Ascending aorta (tissue), 2 donors: ENCODE results near the gene LIPA. TPM values are rescaled to one million over a fixed set of nuclear protein-coding genes. Genes with fewer than 3 reads are reported as not detected.
"Not testable (repeated sequence)": the region's sequence is repeated elsewhere in the genome, so short reads cannot be mapped to it uniquely, and the experiment has no call there.

Experiments
- DNase-seq, 2 donors: peaks; one replicate each; pipeline ENCODE4 v3.0.0-alpha.2; 2019; ENCODE audit warnings: low spot score in 2 of 2
- H3K27ac ChIP-seq, 2 donors: fragments of 200-600 bp; sonication (generic); one replicate each; pipeline ENCODE4 v1.5.1; 2016 to 2017; ENCODE audit warnings: mild to moderate bottlenecking in 1 of 2
- H3K27me3 ChIP-seq: fragments of 200-600 bp; sonication (generic); one replicate; pipeline ENCODE4 v1.5.1; 2017
- H3K36me3 ChIP-seq, 2 donors: fragments of 200-600 bp; sonication (generic); one replicate each; pipeline ENCODE4 v1.5.1; 2016
- H3K4me1 ChIP-seq, 2 donors: fragments of 200-600 bp; sonication (generic); one replicate each; pipeline ENCODE4 v1.5.1; 2016 to 2017; ENCODE audit warnings: mild to moderate bottlenecking in 1 of 2
- H3K4me3 ChIP-seq, 2 donors: fragments of 200-600 bp; sonication (generic); one replicate each; pipeline ENCODE4 v1.5.1; 2016 to 2017; ENCODE audit warnings: mild to moderate bottlenecking in 1 of 2
- H3K9me3 ChIP-seq, 2 donors: fragments of 200-600 bp; sonication (generic); one replicate each; pipeline ENCODE4 v1.5.1; 2016
- CTCF ChIP-seq, 3 experiments: fragments of 200-600 bp in 2 of 3; fragments of 450-650 bp in 1 of 3; sonication (generic) in 2 of 3; IDR thresholded peaks; one replicate each; pipeline ENCODE4 v1.5.1; 2016 to 2019; ENCODE audit warnings: antibody characterized with exemption in 3 of 3, mild to moderate bottlenecking in 1 of 3, moderate library complexity in 1 of 3
- intact Hi-C: fragments of 100-400 bp; cut with DNase I; formaldehyde crosslinking; loops from one replicate; pipeline ENCODE4 v1.15.1; 2023
- total RNA-seq: library from RNA; depleted of rRNA; stranded (reverse); fragments of >200 nt; gene quantifications from one replicate; pipeline ENCODE4 v1.1.0, GENCODE V29; 2016

The LIPA gene
- total RNA-seq, 1 donor from 2014 or later, result 57.9 TPM

GRCh38 chr10:89258881-89259280, 7.3 kb upstream of the LIPA start:
- Histone ChIP-seq H3K4me1 (peaks cover 0 to 14% of the 10 kb centered on the region in 2 donors), H3K27ac (no peak overlapping the region), H3K9me3 (no peaks in the 10 kb centered on the region), H3K27me3 (no peaks in the 10 kb centered on the region), H3K4me3 (no peak overlapping the region), H3K36me3 (no peaks in the 10 kb centered on the region)
- intact Hi-C loops, result loop anchor here (10.0 kb wide), 1 partner anchor 386 kb away; the partner anchor contains the start of gene PANK1
- TF ChIP-seq CTCF (IDR thresholded peaks at IDR 0.05), result no peak
- no peak for DNase-seq

- Histone ChIP-seq H3K9me3 (no peaks in the 10 kb centered on the region), H3K4me3 (no peak overlapping the region), H3K27me3 (no peaks in the 10 kb centered on the region), H3K36me3 (no peaks in the 10 kb centered on the region), H3K4me1 (peaks cover 0 to 14% of the 10 kb centered on the region in 2 donors), H3K27ac (no peak overlapping the region)
- no peak for DNase-seq
- intact Hi-C loops, result loop anchor here (10.0 kb wide), 1 partner anchor 387 kb away; the partner anchor contains the start of gene PANK1
- TF ChIP-seq CTCF (IDR thresholded peaks at IDR 0.05), result no peak
Observed at GRCh38 chr10:89257581-89257980, 6.0 kb upstream of the LIPA start.

- peaks cover 0 to 9% of the 10 kb centered on the region in 2 donors for H3K4me1 ChIP-seq
- no peaks in the 10 kb centered on the region for H3K9me3 ChIP-seq
- H3K36me3 ChIP-seq, result no peaks in the 10 kb centered on the region
- H3K27me3 ChIP-seq, result no peaks in the 10 kb centered on the region
- TF ChIP-seq CTCF (IDR thresholded peaks at IDR 0.05), result no peak
- H3K27ac ChIP-seq, result no peak overlapping the region
- DNase-seq, result no peak
- no peak overlapping the region for H3K4me3 ChIP-seq
- intact Hi-C loops, result loop anchor here (10.0 kb wide), 1 partner anchor 388 kb away; the partner anchor contains the start of gene PANK1
Observed at GRCh38 chr10:89256962-89257361, 5.4 kb upstream of the LIPA start.

DNA sequence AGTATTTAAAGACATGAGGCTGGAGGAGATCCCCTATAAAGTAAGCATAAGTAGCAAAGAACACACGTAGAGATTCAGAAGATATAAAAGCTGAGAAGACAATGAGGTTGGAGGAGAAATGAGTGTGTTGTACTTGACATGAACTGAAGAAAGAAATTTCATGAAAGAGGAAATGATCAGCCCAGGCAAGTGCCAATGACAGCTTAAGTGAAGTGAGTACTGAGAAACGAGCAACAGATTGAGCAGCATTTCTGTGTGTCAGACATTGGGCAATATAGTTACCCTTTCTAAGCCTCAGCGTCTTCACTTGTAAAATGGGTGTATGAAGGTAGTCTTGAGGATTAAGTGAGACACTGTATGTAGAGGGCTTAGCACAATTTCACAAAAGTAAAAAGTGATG, 4.8 kb upstream of the LIPA start:
- TF ChIP-seq CTCF (IDR thresholded peaks at IDR 0.05), result no peak
- intact Hi-C loops, result loop anchor here (10.0 kb wide), 1 partner anchor 388 kb away; the partner anchor contains the start of gene PANK1
- Histone ChIP-seq H3K4me1 (peaks cover 0 to 9% of the 10 kb centered on the region in 2 donors), H3K4me3 (no peak overlapping the region), H3K27ac (no peak overlapping the region), H3K27me3 (no peaks in the 10 kb centered on the region), H3K36me3 (no peaks in the 10 kb centered on the region), H3K9me3 (no peaks in the 10 kb centered on the region)
- no peak for DNase-seq

DNA sequence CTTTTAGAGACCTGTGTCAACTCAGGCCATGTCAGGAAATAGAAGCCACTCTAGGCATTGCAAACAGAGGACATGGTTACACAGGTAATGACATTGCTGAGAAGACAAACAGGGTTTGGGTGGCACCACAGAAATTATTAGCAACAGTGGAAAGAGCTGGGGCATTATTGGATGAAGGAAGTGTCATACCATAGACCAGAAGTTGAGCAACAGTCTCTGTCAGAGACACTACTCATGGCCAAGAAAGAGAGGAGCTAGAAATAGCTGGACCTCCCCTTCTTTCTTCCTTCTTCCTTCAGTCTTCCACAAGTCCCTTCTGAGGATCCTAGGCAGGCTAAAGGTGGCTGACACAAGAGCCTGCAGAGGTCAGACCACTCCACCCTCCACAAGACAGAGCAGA, 4.2 kb upstream of the LIPA start:
- no peaks in the 10 kb centered on the region for H3K36me3 ChIP-seq
- peaks cover 0 to 6% of the 10 kb centered on the region in 2 donors for H3K4me1 ChIP-seq
- no peak for DNase-seq
- intact Hi-C loops, result loop anchor here (10.0 kb wide), 1 partner anchor 389 kb away; the partner anchor contains the start of gene PANK1
- TF ChIP-seq CTCF (IDR thresholded peaks at IDR 0.05), result no peak
- H3K4me3 ChIP-seq, result no peak overlapping the region
- H3K27ac ChIP-seq, result no peak overlapping the region
- no peaks in the 10 kb centered on the region for H3K27me3 ChIP-seq
- no peaks in the 10 kb centered on the region for H3K9me3 ChIP-seq

DNA sequence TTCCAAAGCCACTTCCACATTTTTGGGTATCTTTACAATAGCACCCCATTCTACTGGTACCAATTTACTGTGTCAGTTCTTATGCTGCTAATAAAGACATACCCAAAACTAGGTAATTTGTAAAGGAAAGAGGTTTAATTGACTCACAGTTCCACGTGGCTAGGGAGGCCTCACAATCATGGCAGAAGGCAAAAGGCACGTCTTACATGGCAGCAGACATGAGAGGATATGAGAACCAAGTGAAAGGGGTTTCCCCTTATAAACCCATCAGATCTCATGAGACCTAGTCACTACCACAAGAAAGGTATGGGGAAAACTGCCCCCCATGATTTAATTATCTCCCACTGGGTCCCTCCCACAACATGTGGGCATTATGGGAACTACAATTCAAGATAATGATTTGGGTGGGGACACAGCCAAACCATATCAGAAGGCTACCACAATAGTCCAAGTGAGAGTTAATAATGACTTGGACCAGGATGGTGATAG, 3.6 kb upstream of the LIPA start:
- intact Hi-C loops, result loop anchor here (10.0 kb wide), 1 partner anchor 390 kb away; the partner anchor contains the start of gene PANK1
- H3K27ac ChIP-seq, DNase-seq, H3K4me3 ChIP-seq, H3K36me3 ChIP-seq, H3K9me3 ChIP-seq, H3K27me3 ChIP-seq, H3K4me1 ChIP-seq: not testable (repeated sequence)
